HFFc6 (cell line): Measurements from ENCODE around the gene ADK. TPM values are rescaled to one million over a fixed set of nuclear protein-coding genes. Genes with fewer than 3 reads are reported as not detected.
"Not testable (repeated sequence)": the region's sequence is repeated elsewhere in the genome, so short reads cannot be mapped to it uniquely, and the experiment has no call there.

Source experiments
- DNase-seq: peaks from one replicate; pipeline ENCODE4 v3.0.0-alpha.2; 2018
- H3K27ac Mint-ChIP-seq: 2 replicates; pipeline ENCODE4 v1.8.0; 2020; ENCODE audit warnings: mild to moderate bottlenecking, mixed read lengths
- H3K27me3 Mint-ChIP-seq: 2 replicates; pipeline ENCODE4 v1.8.0; 2021; ENCODE audit warnings: mild to moderate bottlenecking, moderate library complexity, mixed read lengths; ENCODE audit not compliant: insufficient read depth
- H3K36me3 Mint-ChIP-seq: 2 replicates; pipeline ENCODE4 v1.8.0; 2021; ENCODE audit warnings: low read depth, mixed read lengths
- H3K4me1 Mint-ChIP-seq: 2 replicates; pipeline ENCODE4 v1.8.0; 2020; ENCODE audit warnings: low read depth, mixed read lengths
- H3K4me3 Mint-ChIP-seq: 2 replicates; pipeline ENCODE4 v1.8.0; 2020; ENCODE audit warnings: mild to moderate bottlenecking, moderate library complexity, mixed read lengths
- H3K9me3 Mint-ChIP-seq: 2 replicates; pipeline ENCODE4 v1.8.0; 2020; ENCODE audit warnings: mild to moderate bottlenecking, mixed read lengths
- CTCF ChIP-seq: fragments of 200-600 bp; sonication (generic); IDR thresholded peaks from 2 replicates; pipeline ENCODE4 v1.5.0; 2021; ENCODE audit warnings: antibody characterized with exemption, mild to moderate bottlenecking
- total RNA-seq, 6 experiments: library from RNA; stranded (reverse); fragmentation: NEBNext Ultra II Directional; extraction: Animal tissue kit (Norgen Biotek cat#: 25700); gene quantifications; 2 replicates in 1 of 6; 3 replicates in 5 of 6; pipeline ENCODE4 v1.2.3, GENCODE V29; 2021

Gene ADK
- total RNA-seq, 6 experiments from 2014 or later, result 74.1 to 97.6 (median 86.0) TPM

GRCh38 chr10:74451127-74451829 lies 300.3 kb downstream of the ADK start:
- 0 out of 2 replicates have a peak, but pooled peaks cover 6% of the 10 kb centered on the region for H3K4me1 Mint-ChIP-seq
- no peak for TF ChIP-seq CTCF
- H3K27ac Mint-ChIP-seq, result no peak overlapping the region
- H3K4me3 Mint-ChIP-seq, result no peak overlapping the region
- H3K36me3 Mint-ChIP-seq, result peaks cover 12% of the 10 kb centered on the region
- no peak for DNase-seq
- peaks cover 5% of the 10 kb centered on the region; the same call in 1 of the 2 replicates for H3K9me3 Mint-ChIP-seq
- H3K27me3 Mint-ChIP-seq, result no peaks in the 10 kb centered on the region

- no peak for DNase-seq
- H3K4me1 Mint-ChIP-seq, result 0 out of 2 replicates have a peak, but pooled peaks cover 6% of the 10 kb centered on the region
- H3K4me3 Mint-ChIP-seq, result no peak overlapping the region
- no peak for TF ChIP-seq CTCF
- H3K9me3 Mint-ChIP-seq, result peaks cover 5% of the 10 kb centered on the region; the same call in 1 of the 2 replicates
- H3K27me3 Mint-ChIP-seq, result no peaks in the 10 kb centered on the region
- peak overlapping the region; percentile 2; the same call in 1 of the 2 replicates for H3K27ac Mint-ChIP-seq
- peaks cover 27% of the 10 kb centered on the region for H3K36me3 Mint-ChIP-seq
Measured at GRCh38 chr10:74453169-74453568, 302.1 kb downstream of the ADK start.

DNA sequence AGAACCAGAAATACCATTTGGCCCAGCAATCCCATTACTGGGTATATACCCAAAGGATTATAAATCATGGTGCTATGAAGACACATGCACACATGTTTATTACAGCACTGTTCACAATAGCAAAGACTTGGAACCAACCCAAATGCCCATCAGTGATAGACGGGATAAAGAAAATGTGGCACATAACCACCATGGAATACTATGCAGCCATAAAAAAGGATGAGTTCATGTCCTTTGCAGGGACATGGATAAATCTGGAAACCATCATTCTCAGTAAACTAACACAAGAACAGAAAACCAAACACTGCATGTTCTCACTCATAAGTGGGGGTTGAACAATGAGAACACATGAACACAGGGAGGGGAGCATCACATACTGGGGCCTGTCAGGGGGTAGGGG lies 306.5 kb downstream of the ADK start:
- H3K4me3 Mint-ChIP-seq, H3K27me3 Mint-ChIP-seq, H3K27ac Mint-ChIP-seq, DNase-seq, H3K9me3 Mint-ChIP-seq: not testable (repeated sequence)
- Mint-ChIP-seq H3K4me1 (peaks cover 18% of the 10 kb centered on the region), H3K36me3 (peaks cover 27% of the 10 kb centered on the region)

- peak overlapping the region; percentile 54; the same call in 1 of the 2 replicates for H3K27ac Mint-ChIP-seq
- DNase-seq, result no peak
- H3K36me3 Mint-ChIP-seq, result peaks cover 20% of the 10 kb centered on the region
- no peaks in the 10 kb centered on the region for H3K27me3 Mint-ChIP-seq
- H3K4me3 Mint-ChIP-seq, result no peak overlapping the region
- H3K4me1 Mint-ChIP-seq, result peaks cover 18% of the 10 kb centered on the region
- H3K9me3 Mint-ChIP-seq, result peaks cover 4% of the 10 kb centered on the region; the same call in 1 of the 2 replicates
- no peak for TF ChIP-seq CTCF
Measured at GRCh38 chr10:74460812-74461211, 309.8 kb downstream of the ADK start.

DNA sequence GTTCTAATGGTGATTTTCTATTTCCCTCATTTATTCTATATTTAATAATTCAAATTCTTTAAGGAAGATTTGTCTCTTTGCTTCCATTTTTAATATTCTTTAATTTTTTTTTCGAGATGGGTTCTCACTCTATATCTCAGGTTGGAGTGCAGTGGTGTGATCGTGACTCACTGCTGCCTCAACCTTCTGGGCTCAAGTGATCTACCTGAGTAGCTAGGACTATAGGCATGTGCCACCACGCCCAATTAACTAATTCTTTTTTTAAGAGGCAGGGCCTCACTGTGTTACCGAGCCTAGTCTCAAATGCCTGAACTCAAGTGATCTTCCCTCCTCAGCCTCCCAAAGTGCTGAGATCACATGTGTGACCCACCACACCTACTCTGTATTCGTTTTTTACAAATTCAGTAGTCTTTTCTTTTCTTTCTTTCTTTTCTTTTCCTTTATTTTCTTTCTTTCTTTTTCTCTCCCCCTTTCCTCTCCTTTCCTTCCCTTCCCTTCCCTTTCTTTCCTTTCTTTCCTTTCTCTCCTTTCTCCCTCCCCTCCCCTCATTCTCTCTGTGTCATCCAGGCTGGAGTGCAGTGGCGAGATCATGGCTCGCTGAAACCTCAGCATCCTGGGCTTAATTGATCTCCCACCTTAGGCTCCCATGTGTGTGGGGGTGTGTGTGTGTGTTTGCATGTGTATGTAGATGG lies 323.1 kb downstream of the ADK start:
- no peaks in the 10 kb centered on the region for H3K9me3 Mint-ChIP-seq
- 0 out of 2 replicates have a peak, but pooled peaks cover 3% of the 10 kb centered on the region for H3K27me3 Mint-ChIP-seq
- DNase-seq, result no peak
- TF ChIP-seq CTCF, result no peak
- no peaks in the 10 kb centered on the region for H3K4me1 Mint-ChIP-seq
- no peak overlapping the region for H3K27ac Mint-ChIP-seq
- peaks cover 17% of the 10 kb centered on the region for H3K36me3 Mint-ChIP-seq
- H3K4me3 Mint-ChIP-seq, result no peak overlapping the region

DNA sequence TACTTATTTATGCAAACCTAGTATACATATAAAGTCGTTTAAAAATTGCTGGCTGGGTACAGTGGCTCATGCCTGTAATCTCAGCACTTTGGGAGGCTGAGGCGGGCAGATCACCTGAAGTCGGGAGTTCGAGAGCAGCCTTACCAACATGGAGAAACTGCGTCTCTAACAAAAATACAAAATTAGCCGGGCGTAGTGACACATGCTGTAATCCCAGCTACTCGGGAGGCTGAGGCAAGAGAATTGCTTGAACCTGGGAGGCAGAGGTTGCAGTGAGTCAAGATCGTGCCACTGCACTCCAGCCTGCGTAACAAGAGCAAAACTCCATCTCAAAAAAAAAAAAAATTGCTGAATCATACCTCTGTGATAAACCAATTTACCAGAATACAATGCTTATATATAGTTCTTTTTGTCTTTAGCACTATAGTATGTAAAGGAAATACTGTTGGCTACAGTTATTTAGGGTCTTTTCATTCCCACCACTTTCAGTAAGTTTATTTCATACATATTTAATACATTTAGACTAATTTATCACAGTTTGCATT lies 325.2 kb downstream of the ADK start:
- not testable (repeated sequence) for H3K27ac Mint-ChIP-seq, H3K36me3 Mint-ChIP-seq, H3K9me3 Mint-ChIP-seq, H3K4me1 Mint-ChIP-seq, H3K27me3 Mint-ChIP-seq, DNase-seq, H3K4me3 Mint-ChIP-seq
